IMR-90 (cell line): ENCODE results near the gene DCP1A. TPM values are rescaled to one million over a fixed set of nuclear protein-coding genes. Genes with fewer than 3 reads are reported as not detected.

Source experiments
- ATAC-seq: fragments of 200-7000 bp; cut with Tn5 transposase; 2 replicates; pipeline ENCODE4 v1.9.1; 2020; ENCODE audit warnings: low read depth, mild to moderate bottlenecking, moderate library complexity
- BruUV-seq: library from RNA; stranded (reverse); fragments of 400-500 nt; replicated peaks from 2 replicates; lab custom pipeline; 2021; lab: Mats Ljungman, UMichigan
- CTCF ChIA-PET: fragments of 300-600 bp; formaldehyde crosslinking; extraction: SDS; loops from one replicate; lab custom pipeline; 2021; ENCODE audit warnings: antibody characterized with exemption; lab: Yijun Ruan, JAX
- POLR2A ChIA-PET: fragments of 300-600 bp; sonication (Branson Sonifier 250); formaldehyde crosslinking; loops from one replicate; lab custom pipeline; 2022; ENCODE audit warnings: antibody characterized with exemption; ENCODE audit not compliant: unreplicated experiment; lab: Charles Lee
- DNase-seq: peaks from one replicate; pipeline ENCODE4 v3.0.0; 2013
- H2AFZ ChIP-seq: replicated peaks from 2 replicates; pipeline ENCODE3; 2013; ENCODE audit warnings: low read length, mild to moderate bottlenecking; ENCODE audit not compliant: poor library complexity
- H2AK5ac ChIP-seq: 2 replicates; pipeline ENCODE4 v1.6.1; 2013; ENCODE audit warnings: low read depth, low read length, inconsistent platforms
- H2AK9ac ChIP-seq: replicated peaks from 2 replicates; pipeline ENCODE3; 2013; ENCODE audit warnings: mild to moderate bottlenecking, low read depth, low read length, moderate library complexity; ENCODE audit not compliant: poor library complexity
- H2BK120ac ChIP-seq: 2 replicates; pipeline ENCODE4 v1.6.1; 2013; ENCODE audit warnings: low read depth, low read length, inconsistent platforms
- H2BK15ac ChIP-seq: 3 replicates; pipeline ENCODE4 v1.6.1; 2013; ENCODE audit warnings: low read depth, low read length, inconsistent platforms
- H2BK20ac ChIP-seq: 2 replicates; pipeline ENCODE4 v1.6.1; 2013; ENCODE audit warnings: low read depth, mild to moderate bottlenecking, inconsistent platforms, low read length, moderate library complexity
- H2BK5ac ChIP-seq: 2 replicates; pipeline ENCODE4 v1.6.1; 2013; ENCODE audit warnings: mild to moderate bottlenecking, low read depth, low read length, inconsistent platforms; ENCODE audit not compliant: poor library complexity, severe bottlenecking
- H3K14ac ChIP-seq: replicated peaks from 2 replicates; pipeline ENCODE4 v1.6.1; 2013; ENCODE audit warnings: low read depth, low read length, inconsistent platforms
- H3K18ac ChIP-seq: 2 replicates; pipeline ENCODE4 v1.6.1; 2013; ENCODE audit warnings: low read depth, low read length, control low read depth
- H3K23ac ChIP-seq: 2 replicates; pipeline ENCODE4 v1.6.1; 2013; ENCODE audit warnings: low read depth, low read length, inconsistent platforms
- H3K27ac ChIP-seq: 2 replicates; pipeline ENCODE4 v1.5.1; 2013; ENCODE audit warnings: mild to moderate bottlenecking, control low read depth, low read length; ENCODE audit not compliant: insufficient read depth
- H3K27me3 ChIP-seq: 2 replicates; pipeline ENCODE4 v1.6.1; 2013; ENCODE audit warnings: low read length; ENCODE audit not compliant: control insufficient read depth, insufficient read depth
- H3K36me3 ChIP-seq: 2 replicates; pipeline ENCODE4 v1.6.1; 2013; ENCODE audit warnings: low read length, mixed read lengths; ENCODE audit not compliant: control insufficient read depth, insufficient read depth
- H3K4ac ChIP-seq: 2 replicates; pipeline ENCODE4 v1.6.1; 2013; ENCODE audit warnings: low read depth, low read length, inconsistent platforms
- H3K4me1 ChIP-seq: 2 replicates; pipeline ENCODE4 v1.6.1; 2013; ENCODE audit warnings: low read length, mixed read lengths; ENCODE audit not compliant: control insufficient read depth, insufficient read depth
- H3K4me2 ChIP-seq: 2 replicates; pipeline ENCODE4 v1.6.1; 2013; ENCODE audit warnings: low read depth, mild to moderate bottlenecking, control low read depth, low read length, moderate library complexity
- H3K4me3 ChIP-seq: 2 replicates; pipeline ENCODE4 v1.5.1; 2013; ENCODE audit warnings: low read depth, mild to moderate bottlenecking, control low read depth, low read length, moderate library complexity; ENCODE audit not compliant: insufficient read depth
- H3K56ac ChIP-seq: 2 replicates; pipeline ENCODE4 v1.6.1; 2013; ENCODE audit warnings: low read length, inconsistent platforms; ENCODE audit not compliant: insufficient read depth; ENCODE audit errors: extremely low read depth
- H3K79me1 ChIP-seq, 2 experiments: 2 replicates each; pipeline ENCODE4 v1.6.1; 2013; ENCODE audit warnings: low read length in 2 of 2, inconsistent platforms in 1 of 2, low read depth in 1 of 2
- H3K9ac ChIP-seq: 2 replicates; pipeline ENCODE4 v1.6.1; 2013; ENCODE audit warnings: low read depth, low read length, control low read depth
- H3K9me1 ChIP-seq: 2 replicates; pipeline ENCODE4 v1.6.1; 2013; ENCODE audit warnings: low read length, inconsistent platforms; ENCODE audit not compliant: insufficient read depth
- H3K9me3 ChIP-seq: 2 replicates; pipeline ENCODE4 v1.6.1; 2013; ENCODE audit warnings: low read length; ENCODE audit not compliant: control insufficient read depth, insufficient read depth
- H4K20me1 ChIP-seq: 2 replicates; pipeline ENCODE4 v1.6.1; 2013; ENCODE audit warnings: low read length, inconsistent platforms; ENCODE audit not compliant: insufficient read depth
- H4K5ac ChIP-seq: 2 replicates; pipeline ENCODE4 v1.6.1; 2013; ENCODE audit warnings: mild to moderate bottlenecking, low read depth, low read length, control low read depth
- H4K8ac ChIP-seq, 2 experiments: 2 replicates each; pipeline ENCODE4 v1.6.1; 2013; ENCODE audit warnings: low read depth in 2 of 2, low read length in 2 of 2, control low read depth in 1 of 2, inconsistent platforms in 1 of 2
- H4K91ac ChIP-seq: 2 replicates; pipeline ENCODE4 v1.6.1; 2013; ENCODE audit warnings: low read depth, low read length, inconsistent platforms; ENCODE audit not compliant: insufficient read depth
- BHLHE40 ChIP-seq: fragments of 150-350 bp; IDR thresholded peaks from 2 replicates; pipeline ENCODE4 v1.6.1; 2016; ENCODE audit warnings: mild to moderate bottlenecking, low read depth, low read length
- MAZ ChIP-seq: IDR thresholded peaks from 2 replicates; pipeline ENCODE4 v1.6.1; 2012; ENCODE audit warnings: low read depth, mild to moderate bottlenecking, low read length, improper control_type of control experiment, moderate library complexity, borderline replicate concordance
- WGBS, 2 experiments: methylation state at CpG; one replicate each; pipeline versions ENCODE4 v1.1.5 to v1.1.7; 2013; ENCODE audit warnings: missing lambda C conversion rate in 2 of 2; ENCODE audit not compliant: insufficient read length in 1 of 2; ENCODE audit errors: extremely low coverage in 2 of 2; 5-methylcytosine and 5-hydroxymethylcytosine counted together
- dilution Hi-C: fragments of 300-500 bp; cut with HindIII; formaldehyde crosslinking; loops from one replicate; pipeline ENCODE4 v1.14.3; 2018; ENCODE audit warnings: low sequenced_read_pairs; ENCODE audit not compliant: unreplicated experiment
- in situ Hi-C: fragments of 300-500 bp; cut with MboI; formaldehyde crosslinking; loops from 3 replicates; pipeline ENCODE4 v1.14.3; 2019; ENCODE audit warnings: low sequenced_read_pairs, inconsistent platforms, mixed read lengths
- intact Hi-C: fragments of 100-400 bp; cut with micrococcal nuclease; formaldehyde crosslinking; loops from 2 replicates; pipeline ENCODE4 v1.10.0; 2022
- polyA plus RNA-seq, 3 experiments: library from polyadenylated mRNA; depleted of rRNA; stranded (reverse); fragments of >200 nt; gene quantifications; 2 replicates each; pipeline ENCODE4 v1.2.3, GENCODE V29; 2012; ENCODE audit warnings: low replicate concordance in 1 of 3
- total RNA-seq: library from RNA; depleted of rRNA; stranded (reverse); fragments of >200 nt; gene quantifications from 2 replicates; pipeline ENCODE4 v1.2.3, GENCODE V29; 2012
- TF ChIP-seq, protein P1 (sequence below): conservative IDR thresholded peaks from 2 replicates; pipeline ENCODE4 v1.5.1; 2012; ENCODE audit warnings: mild to moderate bottlenecking, low read depth, low read length, improper control_type of control experiment
- TF ChIP-seq, protein P2 (sequence below): fragments of 150-350 bp; IDR thresholded peaks from 2 replicates; pipeline ENCODE4 v1.6.1; 2016; ENCODE audit warnings: low read depth, mild to moderate bottlenecking, low read length, moderate library complexity, borderline replicate concordance

DCP1A gene
- total and polyA plus RNA-seq, 2 of the 4 experiments (the other 2 are of a cell fraction) = 13.2 to 30.1 TPM

DNA sequence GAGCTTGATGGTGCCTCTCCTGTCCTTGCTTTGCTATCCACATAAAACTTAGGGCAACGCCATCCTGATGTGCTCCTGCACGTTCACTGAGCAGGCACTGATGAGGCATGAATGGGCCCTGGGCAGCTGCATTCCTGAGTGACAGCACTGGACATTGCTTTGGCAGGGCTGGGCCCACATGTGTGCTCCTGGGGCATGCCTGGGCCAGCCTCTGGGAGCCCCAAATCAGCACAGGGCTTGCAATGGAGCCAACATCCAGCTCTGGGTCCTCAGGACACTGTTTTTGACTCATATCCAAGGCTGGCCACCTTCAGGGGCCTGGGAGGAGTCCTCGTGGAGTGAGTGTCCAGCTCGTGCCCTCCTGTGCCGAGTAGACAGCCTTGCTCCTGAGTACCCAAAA, 85.6 kb downstream of the DCP1A start:
- Histone ChIP-seq H3K9me3 (no peaks in the 10 kb centered on the region), H4K20me1 (no peaks in the 10 kb centered on the region), H3K36me3 (no peaks in the 10 kb centered on the region), H2BK5ac (peak overlapping the region; percentile 7), H2AFZ (peak overlapping the region; percentile 89), H2BK15ac (peak overlapping the region; percentile 2; the same call in 1 of the 3 replicates), H3K18ac (peak overlapping the region; percentile 72), H2AK9ac (peak overlapping the region; percentile 84), H3K4me3 (no peak overlapping the region), H3K4me2 (no peak overlapping the region), H4K5ac (peak overlapping the region; percentile 84), H3K9ac (no peak overlapping the region), H2BK120ac (peak overlapping the region; percentile 93), H4K91ac (peak overlapping the region; percentile 13; the same call in 1 of the 2 replicates), H2BK20ac (peak overlapping the region; percentile 39; the same call in 1 of the 2 replicates), H4K8ac (peak overlapping the region in 1 of 2 experiments; percentile 47; a peak in 2 of 4 replicates), H3K79me1 (no peaks in the 10 kb centered on the region), H3K9me1 (0 out of 2 replicates have a peak, but pooled peaks cover 5% of the 10 kb centered on the region), H3K27me3 (no peaks in the 10 kb centered on the region), H3K4ac (peak overlapping the region; percentile 45), H2AK5ac (no peak overlapping the region), H3K27ac (no peak overlapping the region), H3K14ac (peak overlapping the region; percentile 76), H3K23ac (peak overlapping the region; percentile 59), H3K4me1 (peaks cover 7% of the 10 kb centered on the region), H3K56ac (no peak overlapping the region; the same call in 1 of the 2 replicates)
- WGBS, 2 experiments = 79% methylated on average over 2 of the region's 5 CpGs; no CpG with 5 or more reads in 1 of the 2 experiments
- DNase-seq (no peak), ATAC-seq (peak; percentile 40)
- ChIA-PET POLR2A (interaction anchor here (1.5 kb wide), 1 partner anchor 9 kb away, joined by 3 read pairs; no protein-coding TSS in a partner anchor), CTCF (no interaction called here)
- BruUV-seq = no TSS peak
- in situ Hi-C loops (no loop called here), intact Hi-C loops (no loop called here), dilution Hi-C loops (no loop called here)
- TF ChIP-seq BHLHE40 = no peak
- TF ChIP-seq MAZ = no peak
- TF ChIP-seq, protein P1, sequence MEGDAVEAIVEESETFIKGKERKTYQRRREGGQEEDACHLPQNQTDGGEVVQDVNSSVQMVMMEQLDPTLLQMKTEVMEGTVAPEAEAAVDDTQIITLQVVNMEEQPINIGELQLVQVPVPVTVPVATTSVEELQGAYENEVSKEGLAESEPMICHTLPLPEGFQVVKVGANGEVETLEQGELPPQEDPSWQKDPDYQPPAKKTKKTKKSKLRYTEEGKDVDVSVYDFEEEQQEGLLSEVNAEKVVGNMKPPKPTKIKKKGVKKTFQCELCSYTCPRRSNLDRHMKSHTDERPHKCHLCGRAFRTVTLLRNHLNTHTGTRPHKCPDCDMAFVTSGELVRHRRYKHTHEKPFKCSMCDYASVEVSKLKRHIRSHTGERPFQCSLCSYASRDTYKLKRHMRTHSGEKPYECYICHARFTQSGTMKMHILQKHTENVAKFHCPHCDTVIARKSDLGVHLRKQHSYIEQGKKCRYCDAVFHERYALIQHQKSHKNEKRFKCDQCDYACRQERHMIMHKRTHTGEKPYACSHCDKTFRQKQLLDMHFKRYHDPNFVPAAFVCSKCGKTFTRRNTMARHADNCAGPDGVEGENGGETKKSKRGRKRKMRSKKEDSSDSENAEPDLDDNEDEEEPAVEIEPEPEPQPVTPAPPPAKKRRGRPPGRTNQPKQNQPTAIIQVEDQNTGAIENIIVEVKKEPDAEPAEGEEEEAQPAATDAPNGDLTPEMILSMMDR = no peak
- TF ChIP-seq, protein P2, sequence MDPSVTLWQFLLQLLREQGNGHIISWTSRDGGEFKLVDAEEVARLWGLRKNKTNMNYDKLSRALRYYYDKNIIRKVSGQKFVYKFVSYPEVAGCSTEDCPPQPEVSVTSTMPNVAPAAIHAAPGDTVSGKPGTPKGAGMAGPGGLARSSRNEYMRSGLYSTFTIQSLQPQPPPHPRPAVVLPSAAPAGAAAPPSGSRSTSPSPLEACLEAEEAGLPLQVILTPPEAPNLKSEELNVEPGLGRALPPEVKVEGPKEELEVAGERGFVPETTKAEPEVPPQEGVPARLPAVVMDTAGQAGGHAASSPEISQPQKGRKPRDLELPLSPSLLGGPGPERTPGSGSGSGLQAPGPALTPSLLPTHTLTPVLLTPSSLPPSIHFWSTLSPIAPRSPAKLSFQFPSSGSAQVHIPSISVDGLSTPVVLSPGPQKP = no peak
